Measurements from ENCODE around the gene RPL10. TPM values are rescaled to one million over a fixed set of nuclear protein-coding genes. Genes with fewer than 3 reads are reported as not detected.

The RPL10 gene
- total RNA-seq, 1 experiment from 2014 or later = 2,445 TPM

DNA sequence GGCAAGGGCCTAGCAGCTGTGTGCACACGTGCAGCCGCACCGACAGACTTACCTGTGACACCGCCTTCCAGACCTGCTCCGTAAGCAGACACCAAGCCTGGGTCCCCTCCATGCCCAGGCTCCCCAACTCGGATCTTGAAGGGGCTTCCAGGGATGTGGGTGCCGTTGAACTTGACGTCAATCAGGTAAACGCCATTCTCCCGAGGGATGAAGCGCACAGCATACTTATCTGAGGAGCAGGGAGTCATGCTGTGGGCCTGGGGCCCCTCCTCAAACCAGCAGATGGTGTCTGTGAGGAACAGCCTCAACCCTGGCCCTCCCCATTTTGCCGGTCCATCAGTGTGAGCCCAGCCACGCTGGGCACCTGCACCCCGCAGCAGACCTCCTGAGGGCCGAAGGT is 48.2 kb upstream of the RPL10 start:
- Histone ChIP-seq H3K9me3 (ENCODE audit: low read depth, low read length, poor library complexity, severe bottlenecking) (no peaks in the 10 kb centered on the region), H3K4me3 (ENCODE audit: low read depth, low read length, poor library complexity, severe bottlenecking) (no peak overlapping the region), H3K27me3 (replicated peaks; ENCODE audit: insufficient read depth, low read depth, low read length, poor library complexity) (no peaks in the 10 kb centered on the region), H3K4me1 (ENCODE audit: insufficient read depth, low read length, poor library complexity, severe bottlenecking) (no peaks in the 10 kb centered on the region), H3K27ac (ENCODE audit: low read depth, low read length, poor library complexity, severe bottlenecking) (no peak overlapping the region), H3K36me3 (ENCODE audit: insufficient read depth, low read length, poor library complexity, severe bottlenecking) (peaks cover 58% of the 10 kb centered on the region)
- intact Hi-C loops (cut with micrococcal nuclease; ENCODE audit: unreplicated experiment) = no loop called here
- no peak for DNase-seq (ENCODE audit: low spot score)
- no TSS peak for BruUV-seq (replicated peaks)
- CTCF ChIA-PET = no interaction called here
- TF ChIP-seq, protein P1, sequence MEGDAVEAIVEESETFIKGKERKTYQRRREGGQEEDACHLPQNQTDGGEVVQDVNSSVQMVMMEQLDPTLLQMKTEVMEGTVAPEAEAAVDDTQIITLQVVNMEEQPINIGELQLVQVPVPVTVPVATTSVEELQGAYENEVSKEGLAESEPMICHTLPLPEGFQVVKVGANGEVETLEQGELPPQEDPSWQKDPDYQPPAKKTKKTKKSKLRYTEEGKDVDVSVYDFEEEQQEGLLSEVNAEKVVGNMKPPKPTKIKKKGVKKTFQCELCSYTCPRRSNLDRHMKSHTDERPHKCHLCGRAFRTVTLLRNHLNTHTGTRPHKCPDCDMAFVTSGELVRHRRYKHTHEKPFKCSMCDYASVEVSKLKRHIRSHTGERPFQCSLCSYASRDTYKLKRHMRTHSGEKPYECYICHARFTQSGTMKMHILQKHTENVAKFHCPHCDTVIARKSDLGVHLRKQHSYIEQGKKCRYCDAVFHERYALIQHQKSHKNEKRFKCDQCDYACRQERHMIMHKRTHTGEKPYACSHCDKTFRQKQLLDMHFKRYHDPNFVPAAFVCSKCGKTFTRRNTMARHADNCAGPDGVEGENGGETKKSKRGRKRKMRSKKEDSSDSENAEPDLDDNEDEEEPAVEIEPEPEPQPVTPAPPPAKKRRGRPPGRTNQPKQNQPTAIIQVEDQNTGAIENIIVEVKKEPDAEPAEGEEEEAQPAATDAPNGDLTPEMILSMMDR (conservative IDR thresholded peaks at IDR 0.05; ENCODE audit: low read depth, low read length) = no peak
- TF ChIP-seq EZH2 (IDR thresholded peaks at IDR 0.05; ENCODE audit: borderline replicate concordance, low read depth, low read length, poor library complexity, severe bottlenecking) = no peak
- POLR2A ChIA-PET (ENCODE audit: low non-redundant PET) = no interaction called here

DNA sequence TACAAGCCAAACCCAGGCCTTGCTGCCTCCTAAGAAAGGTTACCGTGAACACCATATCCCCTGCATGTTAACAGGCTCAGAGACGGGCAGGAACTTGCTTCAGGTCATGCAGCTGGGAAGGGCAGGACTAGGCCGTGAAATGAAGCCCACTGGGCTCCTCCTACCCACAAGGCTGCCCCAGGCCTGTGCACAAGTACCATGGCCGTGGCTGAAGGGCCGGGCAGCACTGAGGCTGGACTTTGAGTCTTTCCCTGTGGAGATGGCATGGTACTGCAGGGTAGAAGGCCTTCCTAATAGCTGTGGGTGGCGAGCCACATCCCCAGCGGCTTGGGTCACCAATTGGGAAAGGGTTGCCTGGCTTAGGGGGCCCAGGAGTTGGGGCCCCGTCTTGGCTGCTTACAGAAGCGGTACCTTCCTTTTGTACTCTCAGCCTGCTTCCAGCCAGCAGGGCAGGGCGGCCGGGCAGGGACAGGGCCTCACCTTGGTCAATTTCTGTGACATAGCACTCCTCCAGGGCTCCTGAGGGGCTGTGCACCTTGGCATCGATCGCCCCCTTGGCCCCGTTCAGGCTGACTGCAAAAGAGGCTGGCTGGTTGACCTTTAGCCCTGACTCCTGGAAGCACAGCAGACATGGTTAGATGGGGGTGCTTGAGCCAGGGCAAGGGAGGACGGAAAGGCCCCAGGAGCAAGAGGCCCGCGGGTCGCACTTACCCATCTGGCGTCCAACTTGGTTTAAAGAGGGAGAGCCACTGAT is 47.6 kb upstream of the RPL10 start:
- POLR2A ChIA-PET (ENCODE audit: low non-redundant PET) = no interaction called here
- no peak for TF ChIP-seq EZH2 (IDR thresholded peaks at IDR 0.05; ENCODE audit: borderline replicate concordance, low read depth, low read length, poor library complexity, severe bottlenecking)
- TF ChIP-seq, protein P1 (conservative IDR thresholded peaks at IDR 0.05; ENCODE audit: low read depth, low read length) = no peak
- Histone ChIP-seq H3K4me1 (ENCODE audit: insufficient read depth, low read length, poor library complexity, severe bottlenecking) (no peaks in the 10 kb centered on the region), H3K4me3 (ENCODE audit: low read depth, low read length, poor library complexity, severe bottlenecking) (no peak overlapping the region), H3K27ac (ENCODE audit: low read depth, low read length, poor library complexity, severe bottlenecking) (no peak overlapping the region), H3K9me3 (ENCODE audit: low read depth, low read length, poor library complexity, severe bottlenecking) (no peaks in the 10 kb centered on the region), H3K36me3 (ENCODE audit: insufficient read depth, low read length, poor library complexity, severe bottlenecking) (peaks cover 63% of the 10 kb centered on the region), H3K27me3 (replicated peaks; ENCODE audit: insufficient read depth, low read depth, low read length, poor library complexity) (no peaks in the 10 kb centered on the region)
- DNase-seq (ENCODE audit: low spot score) = no peak
- no TSS peak for BruUV-seq (replicated peaks)
- CTCF ChIA-PET = no interaction called here
- intact Hi-C loops (cut with micrococcal nuclease; ENCODE audit: unreplicated experiment) = no loop called here

DNA sequence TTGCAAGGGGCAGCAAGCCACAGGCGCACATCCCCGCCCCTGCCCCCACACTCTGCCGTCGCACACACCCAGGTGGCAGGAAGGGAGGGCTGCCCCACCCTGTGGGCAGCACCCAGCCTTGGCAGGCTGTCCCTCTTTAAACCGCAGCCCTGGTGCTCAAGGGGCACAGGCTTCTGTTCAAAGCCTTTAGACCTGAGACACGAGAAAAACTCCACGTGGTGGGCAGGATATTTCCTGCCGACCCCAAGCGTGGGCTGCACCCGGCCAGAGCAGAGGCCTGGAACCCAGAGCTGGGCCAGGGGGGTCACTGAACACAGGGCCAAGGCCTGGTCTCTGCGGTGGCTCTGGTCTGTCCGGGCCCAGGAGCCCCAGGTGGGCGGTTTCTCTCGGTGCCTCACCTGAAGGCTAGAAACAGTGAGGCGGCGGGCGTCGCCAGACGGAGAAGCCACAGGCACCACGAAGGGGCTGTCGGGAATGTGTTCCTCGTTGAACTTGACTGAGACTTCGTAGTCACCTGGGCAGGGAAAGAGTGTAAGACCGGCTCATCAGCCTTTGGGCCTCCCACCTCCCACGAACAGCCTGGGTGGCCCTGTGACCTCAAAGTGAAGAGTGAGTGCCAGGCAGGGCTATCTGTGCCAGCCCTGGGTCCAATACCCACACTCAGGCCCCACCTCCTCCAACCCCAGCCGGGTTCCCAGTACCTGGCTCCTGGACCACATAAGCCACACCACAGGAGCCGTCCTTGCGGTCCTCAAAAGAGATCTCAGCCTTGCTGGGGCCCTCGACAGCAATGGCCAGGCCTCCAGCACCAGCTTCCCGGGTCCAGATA is 46.8 kb upstream of the RPL10 start:
- intact Hi-C loops (cut with micrococcal nuclease; ENCODE audit: unreplicated experiment) = no loop called here
- Histone ChIP-seq H3K4me3 (ENCODE audit: low read depth, low read length, poor library complexity, severe bottlenecking) (no peak overlapping the region), H3K27me3 (replicated peaks; ENCODE audit: insufficient read depth, low read depth, low read length, poor library complexity) (no peaks in the 10 kb centered on the region), H3K36me3 (ENCODE audit: insufficient read depth, low read length, poor library complexity, severe bottlenecking) (peaks cover 63% of the 10 kb centered on the region), H3K9me3 (ENCODE audit: low read depth, low read length, poor library complexity, severe bottlenecking) (no peaks in the 10 kb centered on the region), H3K27ac (ENCODE audit: low read depth, low read length, poor library complexity, severe bottlenecking) (no peak overlapping the region), H3K4me1 (ENCODE audit: insufficient read depth, low read length, poor library complexity, severe bottlenecking) (no peaks in the 10 kb centered on the region)
- no peak for DNase-seq (ENCODE audit: low spot score)
- ChIA-PET POLR2A (ENCODE audit: low non-redundant PET) (no interaction called here), CTCF (no interaction called here)
- no peak for TF ChIP-seq EZH2 (IDR thresholded peaks at IDR 0.05; ENCODE audit: borderline replicate concordance, low read depth, low read length, poor library complexity, severe bottlenecking)
- TF ChIP-seq, protein P1 (conservative IDR thresholded peaks at IDR 0.05; ENCODE audit: low read depth, low read length) = no peak
- BruUV-seq (replicated peaks) = no TSS peak

Measured in A673 (cell line).